Measurements from ENCODE around the gene SERPINC1. TPM values are rescaled to one million over a fixed set of nuclear protein-coding genes. Genes with fewer than 3 reads are reported as not detected.

Gene SERPINC1
- total and polyA plus RNA-seq, 9 of the 15 experiments (the other 6 are each of a cell fraction or from before 2014, with no cell fraction given) = 0.07 to 1.2 (median 0.50) TPM

DNA sequence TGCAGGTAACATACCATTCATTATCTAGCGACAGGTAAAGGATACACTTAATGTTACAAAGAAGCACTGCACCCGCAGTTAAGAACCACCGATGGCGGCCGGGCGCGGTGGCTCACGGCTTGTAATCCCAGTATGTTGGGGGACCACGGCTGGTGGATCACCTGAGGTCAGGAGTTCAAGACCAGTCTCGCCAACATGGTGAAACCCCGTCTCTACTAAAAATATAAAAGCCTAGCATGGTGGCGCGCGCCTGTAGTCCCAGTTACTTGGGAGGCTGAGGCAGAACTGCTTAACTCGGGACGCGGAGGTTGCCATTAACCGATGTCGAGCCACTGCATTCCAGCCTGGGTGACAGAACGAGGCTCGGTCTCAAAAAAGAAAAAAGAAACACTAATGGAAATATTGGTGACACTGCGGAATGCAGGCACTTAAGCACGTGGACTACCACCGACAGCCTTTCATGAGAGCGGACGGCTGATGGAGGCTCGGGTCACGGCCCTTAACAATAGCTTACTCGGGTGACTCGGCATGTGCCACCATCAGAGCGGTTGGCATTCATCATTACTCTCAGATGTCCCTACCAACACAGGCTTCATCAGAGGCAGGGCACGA lies 49.9 kb downstream of the SERPINC1 start (continued):
- TF ChIP-seq, protein P1, sequence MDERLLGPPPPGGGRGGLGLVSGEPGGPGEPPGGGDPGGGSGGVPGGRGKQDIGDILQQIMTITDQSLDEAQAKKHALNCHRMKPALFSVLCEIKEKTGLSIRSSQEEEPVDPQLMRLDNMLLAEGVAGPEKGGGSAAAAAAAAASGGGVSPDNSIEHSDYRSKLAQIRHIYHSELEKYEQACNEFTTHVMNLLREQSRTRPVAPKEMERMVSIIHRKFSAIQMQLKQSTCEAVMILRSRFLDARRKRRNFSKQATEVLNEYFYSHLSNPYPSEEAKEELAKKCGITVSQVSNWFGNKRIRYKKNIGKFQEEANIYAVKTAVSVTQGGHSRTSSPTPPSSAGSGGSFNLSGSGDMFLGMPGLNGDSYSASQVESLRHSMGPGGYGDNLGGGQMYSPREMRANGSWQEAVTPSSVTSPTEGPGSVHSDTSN (CRISPR knock-in tag; IDR thresholded peaks at IDR 0.05; ENCODE audit: low read depth) = no peak
- TF ChIP-seq, protein P1 (tag; conservative IDR thresholded peaks at IDR 0.05; ENCODE audit: low read depth) = no peak
- TF ChIP-seq ZNF253 (CRISPR knock-in tag; conservative IDR thresholded peaks at IDR 0.05) = peak; percentile 80
- TF ChIP-seq SMC3 (conservative IDR thresholded peaks at IDR 0.05; ENCODE audit: insufficient read depth, low read depth, low read length) = no peak
- TF ChIP-seq, protein P2, sequence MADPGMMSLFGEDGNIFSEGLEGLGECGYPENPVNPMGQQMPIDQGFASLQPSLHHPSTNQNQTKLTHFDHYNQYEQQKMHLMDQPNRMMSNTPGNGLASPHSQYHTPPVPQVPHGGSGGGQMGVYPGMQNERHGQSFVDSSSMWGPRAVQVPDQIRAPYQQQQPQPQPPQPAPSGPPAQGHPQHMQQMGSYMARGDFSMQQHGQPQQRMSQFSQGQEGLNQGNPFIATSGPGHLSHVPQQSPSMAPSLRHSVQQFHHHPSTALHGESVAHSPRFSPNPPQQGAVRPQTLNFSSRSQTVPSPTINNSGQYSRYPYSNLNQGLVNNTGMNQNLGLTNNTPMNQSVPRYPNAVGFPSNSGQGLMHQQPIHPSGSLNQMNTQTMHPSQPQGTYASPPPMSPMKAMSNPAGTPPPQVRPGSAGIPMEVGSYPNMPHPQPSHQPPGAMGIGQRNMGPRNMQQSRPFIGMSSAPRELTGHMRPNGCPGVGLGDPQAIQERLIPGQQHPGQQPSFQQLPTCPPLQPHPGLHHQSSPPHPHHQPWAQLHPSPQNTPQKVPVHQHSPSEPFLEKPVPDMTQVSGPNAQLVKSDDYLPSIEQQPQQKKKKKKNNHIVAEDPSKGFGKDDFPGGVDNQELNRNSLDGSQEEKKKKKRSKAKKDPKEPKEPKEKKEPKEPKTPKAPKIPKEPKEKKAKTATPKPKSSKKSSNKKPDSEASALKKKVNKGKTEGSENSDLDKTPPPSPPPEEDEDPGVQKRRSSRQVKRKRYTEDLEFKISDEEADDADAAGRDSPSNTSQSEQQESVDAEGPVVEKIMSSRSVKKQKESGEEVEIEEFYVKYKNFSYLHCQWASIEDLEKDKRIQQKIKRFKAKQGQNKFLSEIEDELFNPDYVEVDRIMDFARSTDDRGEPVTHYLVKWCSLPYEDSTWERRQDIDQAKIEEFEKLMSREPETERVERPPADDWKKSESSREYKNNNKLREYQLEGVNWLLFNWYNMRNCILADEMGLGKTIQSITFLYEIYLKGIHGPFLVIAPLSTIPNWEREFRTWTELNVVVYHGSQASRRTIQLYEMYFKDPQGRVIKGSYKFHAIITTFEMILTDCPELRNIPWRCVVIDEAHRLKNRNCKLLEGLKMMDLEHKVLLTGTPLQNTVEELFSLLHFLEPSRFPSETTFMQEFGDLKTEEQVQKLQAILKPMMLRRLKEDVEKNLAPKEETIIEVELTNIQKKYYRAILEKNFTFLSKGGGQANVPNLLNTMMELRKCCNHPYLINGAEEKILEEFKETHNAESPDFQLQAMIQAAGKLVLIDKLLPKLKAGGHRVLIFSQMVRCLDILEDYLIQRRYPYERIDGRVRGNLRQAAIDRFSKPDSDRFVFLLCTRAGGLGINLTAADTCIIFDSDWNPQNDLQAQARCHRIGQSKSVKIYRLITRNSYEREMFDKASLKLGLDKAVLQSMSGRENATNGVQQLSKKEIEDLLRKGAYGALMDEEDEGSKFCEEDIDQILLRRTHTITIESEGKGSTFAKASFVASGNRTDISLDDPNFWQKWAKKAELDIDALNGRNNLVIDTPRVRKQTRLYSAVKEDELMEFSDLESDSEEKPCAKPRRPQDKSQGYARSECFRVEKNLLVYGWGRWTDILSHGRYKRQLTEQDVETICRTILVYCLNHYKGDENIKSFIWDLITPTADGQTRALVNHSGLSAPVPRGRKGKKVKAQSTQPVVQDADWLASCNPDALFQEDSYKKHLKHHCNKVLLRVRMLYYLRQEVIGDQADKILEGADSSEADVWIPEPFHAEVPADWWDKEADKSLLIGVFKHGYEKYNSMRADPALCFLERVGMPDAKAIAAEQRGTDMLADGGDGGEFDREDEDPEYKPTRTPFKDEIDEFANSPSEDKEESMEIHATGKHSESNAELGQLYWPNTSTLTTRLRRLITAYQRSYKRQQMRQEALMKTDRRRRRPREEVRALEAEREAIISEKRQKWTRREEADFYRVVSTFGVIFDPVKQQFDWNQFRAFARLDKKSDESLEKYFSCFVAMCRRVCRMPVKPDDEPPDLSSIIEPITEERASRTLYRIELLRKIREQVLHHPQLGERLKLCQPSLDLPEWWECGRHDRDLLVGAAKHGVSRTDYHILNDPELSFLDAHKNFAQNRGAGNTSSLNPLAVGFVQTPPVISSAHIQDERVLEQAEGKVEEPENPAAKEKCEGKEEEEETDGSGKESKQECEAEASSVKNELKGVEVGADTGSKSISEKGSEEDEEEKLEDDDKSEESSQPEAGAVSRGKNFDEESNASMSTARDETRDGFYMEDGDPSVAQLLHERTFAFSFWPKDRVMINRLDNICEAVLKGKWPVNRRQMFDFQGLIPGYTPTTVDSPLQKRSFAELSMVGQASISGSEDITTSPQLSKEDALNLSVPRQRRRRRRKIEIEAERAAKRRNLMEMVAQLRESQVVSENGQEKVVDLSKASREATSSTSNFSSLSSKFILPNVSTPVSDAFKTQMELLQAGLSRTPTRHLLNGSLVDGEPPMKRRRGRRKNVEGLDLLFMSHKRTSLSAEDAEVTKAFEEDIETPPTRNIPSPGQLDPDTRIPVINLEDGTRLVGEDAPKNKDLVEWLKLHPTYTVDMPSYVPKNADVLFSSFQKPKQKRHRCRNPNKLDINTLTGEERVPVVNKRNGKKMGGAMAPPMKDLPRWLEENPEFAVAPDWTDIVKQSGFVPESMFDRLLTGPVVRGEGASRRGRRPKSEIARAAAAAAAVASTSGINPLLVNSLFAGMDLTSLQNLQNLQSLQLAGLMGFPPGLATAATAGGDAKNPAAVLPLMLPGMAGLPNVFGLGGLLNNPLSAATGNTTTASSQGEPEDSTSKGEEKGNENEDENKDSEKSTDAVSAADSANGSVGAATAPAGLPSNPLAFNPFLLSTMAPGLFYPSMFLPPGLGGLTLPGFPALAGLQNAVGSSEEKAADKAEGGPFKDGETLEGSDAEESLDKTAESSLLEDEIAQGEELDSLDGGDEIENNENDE (IDR thresholded peaks at IDR 0.05; ENCODE audit: low read depth, low read length) = no peak
- TF ChIP-seq ILK (tag; IDR thresholded peaks at IDR 0.05; ENCODE audit: borderline replicate concordance, low read depth) = no peak
- TF ChIP-seq JUND (IDR thresholded peaks at IDR 0.05; ENCODE audit: borderline replicate concordance, low read depth, low read length) = no peak
- no peak for TF ChIP-seq JUND (tag; IDR thresholded peaks at IDR 0.05; ENCODE audit: borderline replicate concordance, low read depth, low read length)
- TF ChIP-seq, protein P3, sequence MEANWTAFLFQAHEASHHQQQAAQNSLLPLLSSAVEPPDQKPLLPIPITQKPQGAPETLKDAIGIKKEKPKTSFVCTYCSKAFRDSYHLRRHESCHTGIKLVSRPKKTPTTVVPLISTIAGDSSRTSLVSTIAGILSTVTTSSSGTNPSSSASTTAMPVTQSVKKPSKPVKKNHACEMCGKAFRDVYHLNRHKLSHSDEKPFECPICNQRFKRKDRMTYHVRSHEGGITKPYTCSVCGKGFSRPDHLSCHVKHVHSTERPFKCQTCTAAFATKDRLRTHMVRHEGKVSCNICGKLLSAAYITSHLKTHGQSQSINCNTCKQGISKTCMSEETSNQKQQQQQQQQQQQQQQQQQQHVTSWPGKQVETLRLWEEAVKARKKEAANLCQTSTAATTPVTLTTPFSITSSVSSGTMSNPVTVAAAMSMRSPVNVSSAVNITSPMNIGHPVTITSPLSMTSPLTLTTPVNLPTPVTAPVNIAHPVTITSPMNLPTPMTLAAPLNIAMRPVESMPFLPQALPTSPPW (CRISPR knock-in tag; IDR thresholded peaks at IDR 0.05) = no peak
- TF ChIP-seq, protein P4, sequence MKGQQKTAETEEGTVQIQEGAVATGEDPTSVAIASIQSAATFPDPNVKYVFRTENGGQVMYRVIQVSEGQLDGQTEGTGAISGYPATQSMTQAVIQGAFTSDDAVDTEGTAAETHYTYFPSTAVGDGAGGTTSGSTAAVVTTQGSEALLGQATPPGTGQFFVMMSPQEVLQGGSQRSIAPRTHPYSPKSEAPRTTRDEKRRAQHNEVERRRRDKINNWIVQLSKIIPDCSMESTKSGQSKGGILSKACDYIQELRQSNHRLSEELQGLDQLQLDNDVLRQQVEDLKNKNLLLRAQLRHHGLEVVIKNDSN (CRISPR knock-in tag; IDR thresholded peaks at IDR 0.05) = no peak

Data from K562 (cell line).